Measurements from ENCODE around the gene SETD3.

SETD3 gene

GRCh38 chr14:99361596-99362215 is 119.0 kb downstream of the SETD3 start:
- Mint-ChIP-seq H3K4me3 (no peak overlapping the region), H3K4me1 (ENCODE audit: low read depth) (no peaks in the 10 kb centered on the region), H3K9me3 (no peaks in the 10 kb centered on the region), H3K27me3 (peaks cover 2% of the 10 kb centered on the region), H3K36me3 (ENCODE audit: low read depth) (no peaks in the 10 kb centered on the region), H3K27ac (no peak overlapping the region)
- intact Hi-C loops (cut with micrococcal nuclease) = no loop called here

GRCh38 chr14:99360774-99361595 is 119.7 kb downstream of the SETD3 start:
- Mint-ChIP-seq H3K4me3 (no peak overlapping the region), H3K27ac (no peak overlapping the region), H3K36me3 (ENCODE audit: low read depth) (no peaks in the 10 kb centered on the region), H3K4me1 (ENCODE audit: low read depth) (no peaks in the 10 kb centered on the region), H3K9me3 (no peaks in the 10 kb centered on the region), H3K27me3 (peaks cover 2% of the 10 kb centered on the region)
- intact Hi-C loops (cut with micrococcal nuclease) = no loop called here

- no peak overlapping the region for H3K4me3 Mint-ChIP-seq
- H3K36me3 Mint-ChIP-seq (ENCODE audit: low read depth) = no peaks in the 10 kb centered on the region
- H3K27me3 Mint-ChIP-seq = peaks cover 2% of the 10 kb centered on the region
- H3K4me1 Mint-ChIP-seq (ENCODE audit: low read depth) = no peaks in the 10 kb centered on the region
- no peaks in the 10 kb centered on the region for H3K9me3 Mint-ChIP-seq
- H3K27ac Mint-ChIP-seq = no peak overlapping the region
- intact Hi-C loops (cut with micrococcal nuclease) = no loop called here
These were observed 120.8 kb downstream of the SETD3 start for GRCh38 chr14:99359906-99360305.

GRCh38 chr14:99357916-99358390 is 122.7 kb downstream of the SETD3 start:
- Mint-ChIP-seq H3K9me3 (no peaks in the 10 kb centered on the region), H3K4me3 (no peak overlapping the region), H3K36me3 (ENCODE audit: low read depth) (no peaks in the 10 kb centered on the region), H3K4me1 (ENCODE audit: low read depth) (no peaks in the 10 kb centered on the region), H3K27me3 (peaks cover 2% of the 10 kb centered on the region), H3K27ac (no peak overlapping the region)
- intact Hi-C loops (cut with micrococcal nuclease) = no loop called here

GRCh38 chr14:99357151-99357915 is 123.3 kb downstream of the SETD3 start:
- Mint-ChIP-seq H3K9me3 (no peaks in the 10 kb centered on the region), H3K4me3 (no peak overlapping the region), H3K4me1 (ENCODE audit: low read depth) (no peaks in the 10 kb centered on the region), H3K27me3 (peaks cover 2% of the 10 kb centered on the region), H3K27ac (no peak overlapping the region), H3K36me3 (ENCODE audit: low read depth) (no peaks in the 10 kb centered on the region)
- intact Hi-C loops (cut with micrococcal nuclease) = no loop called here

GRCh38 chr14:99356031-99356608 is 124.5 kb downstream of the SETD3 start:
- Mint-ChIP-seq H3K27me3 (peaks cover 2% of the 10 kb centered on the region), H3K36me3 (ENCODE audit: low read depth) (no peaks in the 10 kb centered on the region), H3K9me3 (no peaks in the 10 kb centered on the region), H3K4me1 (ENCODE audit: low read depth) (no peaks in the 10 kb centered on the region), H3K27ac (no peak overlapping the region), H3K4me3 (no peak overlapping the region)
- intact Hi-C loops (cut with micrococcal nuclease) = no loop called here

GRCh38 chr14:99354166-99354875 is 126.3 kb downstream of the SETD3 start:
- no peaks in the 10 kb centered on the region for H3K27me3 Mint-ChIP-seq

GRCh38 chr14:99352688-99353280 is 127.9 kb downstream of the SETD3 start:
- H3K36me3 Mint-ChIP-seq (ENCODE audit: low read depth) = no peaks in the 10 kb centered on the region
- intact Hi-C loops (cut with micrococcal nuclease) = no loop called here
- H3K4me3 Mint-ChIP-seq = no peak overlapping the region
- no peaks in the 10 kb centered on the region for H3K27me3 Mint-ChIP-seq
- H3K4me1 Mint-ChIP-seq (ENCODE audit: low read depth) = no peaks in the 10 kb centered on the region
- no peak overlapping the region for H3K27ac Mint-ChIP-seq
- H3K9me3 Mint-ChIP-seq = no peaks in the 10 kb centered on the region

More at GRCh38 chr14:99354166-99354875, 126.3 kb downstream of the SETD3 start:
- Mint-ChIP-seq H3K4me3 (no peak overlapping the region), H3K36me3 (ENCODE audit: low read depth) (no peaks in the 10 kb centered on the region), H3K27ac (no peak overlapping the region), H3K9me3 (no peaks in the 10 kb centered on the region), H3K4me1 (ENCODE audit: low read depth) (no peaks in the 10 kb centered on the region)
- intact Hi-C loops (cut with micrococcal nuclease) = no loop called here

GRCh38 chr14:99351166-99352007 is 129.3 kb downstream of the SETD3 start:
- Mint-ChIP-seq H3K27me3 (no peaks in the 10 kb centered on the region), H3K4me3 (no peak overlapping the region), H3K9me3 (no peaks in the 10 kb centered on the region), H3K4me1 (ENCODE audit: low read depth) (no peaks in the 10 kb centered on the region), H3K36me3 (ENCODE audit: low read depth) (no peaks in the 10 kb centered on the region), H3K27ac (no peak overlapping the region)
- intact Hi-C loops (cut with micrococcal nuclease) = no loop called here

GRCh38 chr14:99350751-99351150 is 129.9 kb downstream of the SETD3 start:
- H3K4me1 Mint-ChIP-seq (ENCODE audit: low read depth) = no peaks in the 10 kb centered on the region
- H3K9me3 Mint-ChIP-seq = no peaks in the 10 kb centered on the region
- no peak overlapping the region for H3K4me3 Mint-ChIP-seq
- H3K36me3 Mint-ChIP-seq (ENCODE audit: low read depth) = no peaks in the 10 kb centered on the region
- H3K27ac Mint-ChIP-seq = no peak overlapping the region
- intact Hi-C loops (cut with micrococcal nuclease) = no loop called here
- peaks cover 2% of the 10 kb centered on the region for H3K27me3 Mint-ChIP-seq

- Mint-ChIP-seq H3K27ac (no peak overlapping the region), H3K9me3 (no peaks in the 10 kb centered on the region), H3K36me3 (ENCODE audit: low read depth) (no peaks in the 10 kb centered on the region), H3K4me1 (ENCODE audit: low read depth) (no peaks in the 10 kb centered on the region), H3K4me3 (no peak overlapping the region), H3K27me3 (peaks cover 3% of the 10 kb centered on the region)
- intact Hi-C loops (cut with micrococcal nuclease) = no loop called here
These were observed 130.8 kb downstream of the SETD3 start for GRCh38 chr14:99349721-99350495.

All from dendritic cell treated with granulocyte-macrophage colony-stimulating factor and Interleukin-4, amounts not matched to agents 40 ng/mL and 50 ng/mL, for 4 days (primary cell).